SKM-1 (cell line): ENCODE data around the gene ZNF792.
A peak's percentile ranks its signal among the peaks of the same experiment; 100 is the strongest.
"Not testable (repeated sequence)": the region's sequence is repeated elsewhere in the genome, so short reads cannot be mapped to it uniquely, and the experiment has no call there.

Experiments used
- DNase-seq: peaks from one replicate; lab custom pipeline; 2025; ENCODE audit not compliant: unreplicated experiment; lab: John Stamatoyannopoulos, UW

The ZNF792 gene

DNA sequence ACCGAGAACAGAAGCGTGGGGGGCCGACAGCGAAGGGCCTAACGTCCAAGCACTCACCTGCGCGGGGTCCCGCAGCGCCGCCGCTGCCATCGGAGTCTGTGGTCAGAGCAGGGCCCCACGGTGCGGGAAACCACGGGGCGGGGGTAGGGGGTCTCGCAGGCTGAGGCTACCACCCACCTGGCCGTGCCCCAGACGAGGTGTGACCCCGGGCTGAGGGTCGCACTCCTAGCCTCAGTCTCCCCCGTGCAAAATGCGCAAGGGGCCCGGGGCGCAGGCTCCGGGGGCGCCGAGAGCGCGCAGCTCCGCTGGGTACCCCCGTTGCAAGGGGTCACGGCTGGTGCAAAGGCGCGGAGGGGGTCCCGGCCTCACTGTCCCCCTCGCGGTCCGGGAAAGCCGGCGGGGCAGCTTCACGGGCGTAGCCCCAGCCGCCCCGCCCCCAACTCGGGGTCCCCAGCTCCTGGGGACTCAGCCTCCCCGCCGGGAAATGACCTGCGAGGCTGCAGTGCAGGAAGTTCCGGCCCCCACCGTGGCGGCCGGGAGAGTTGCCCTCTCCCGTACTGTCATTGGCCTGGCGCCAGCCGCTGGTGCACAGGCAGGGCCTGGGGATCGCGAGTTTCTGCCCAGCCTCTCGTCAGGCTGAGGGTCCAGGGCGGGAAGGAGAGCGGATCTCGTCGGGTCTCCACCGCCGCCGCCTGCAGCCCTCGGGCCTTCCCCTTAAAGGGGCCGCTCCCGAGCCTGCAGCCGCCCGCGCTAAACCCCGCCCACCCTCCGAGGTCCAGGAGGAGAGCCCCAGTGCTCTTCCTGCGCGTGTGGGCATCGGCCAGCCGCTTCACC is at the start of gene ZNF792:
TSS of gene ZNF792 (minus strand) at position 657 of the 834 bp plus-strand sequence. CDS start at position 90, 567 bp downstream.
- DNase-seq = no peak

DNA sequence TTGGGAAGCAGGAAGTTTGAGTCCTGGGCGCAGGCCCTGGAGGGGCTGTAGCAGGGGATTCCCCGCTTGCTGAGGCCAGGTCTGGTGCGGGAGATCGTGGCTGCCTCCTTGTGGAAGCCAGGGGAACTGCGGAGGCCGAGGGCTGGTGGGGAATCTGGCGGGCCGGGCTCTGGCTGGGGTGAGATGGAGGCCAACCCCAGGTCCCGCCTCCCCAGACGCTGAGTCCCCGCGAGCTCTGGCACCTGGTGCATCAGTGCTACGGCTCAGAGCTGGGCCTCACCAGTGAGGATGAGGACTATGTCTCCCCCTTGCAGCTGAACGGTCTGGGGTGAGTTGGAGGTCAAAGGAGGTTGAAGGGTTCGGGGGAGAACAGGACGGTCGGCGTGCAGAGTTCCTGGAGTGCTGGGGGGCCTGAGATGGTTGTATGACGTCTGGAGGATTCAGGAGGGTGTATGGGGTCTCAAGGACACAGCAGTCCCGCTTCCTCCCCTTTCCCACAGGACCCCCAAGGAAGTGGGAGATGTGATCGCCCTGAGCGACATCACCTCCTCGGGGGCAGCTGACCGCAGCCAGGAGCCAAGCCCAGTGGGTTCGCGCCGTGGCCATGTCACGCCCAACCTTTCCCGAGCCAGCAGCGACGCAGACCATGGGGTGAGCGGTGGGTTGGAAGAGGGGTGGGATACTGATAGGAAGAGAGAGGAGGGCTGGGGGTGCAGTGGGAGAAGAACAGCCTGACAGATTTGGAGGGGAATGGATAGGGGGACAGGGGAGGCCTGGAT is 49.2 kb upstream of the ZNF792 start:
- DNase-seq = peak; percentile 13

- no peak for DNase-seq
Observed at GRCh38 chr19:35011737-35012682, 48.0 kb upstream of the ZNF792 start.

GRCh38 chr19:35011091-35011689 is 47.2 kb upstream of the ZNF792 start:
- DNase-seq = peak; percentile 7

DNA sequence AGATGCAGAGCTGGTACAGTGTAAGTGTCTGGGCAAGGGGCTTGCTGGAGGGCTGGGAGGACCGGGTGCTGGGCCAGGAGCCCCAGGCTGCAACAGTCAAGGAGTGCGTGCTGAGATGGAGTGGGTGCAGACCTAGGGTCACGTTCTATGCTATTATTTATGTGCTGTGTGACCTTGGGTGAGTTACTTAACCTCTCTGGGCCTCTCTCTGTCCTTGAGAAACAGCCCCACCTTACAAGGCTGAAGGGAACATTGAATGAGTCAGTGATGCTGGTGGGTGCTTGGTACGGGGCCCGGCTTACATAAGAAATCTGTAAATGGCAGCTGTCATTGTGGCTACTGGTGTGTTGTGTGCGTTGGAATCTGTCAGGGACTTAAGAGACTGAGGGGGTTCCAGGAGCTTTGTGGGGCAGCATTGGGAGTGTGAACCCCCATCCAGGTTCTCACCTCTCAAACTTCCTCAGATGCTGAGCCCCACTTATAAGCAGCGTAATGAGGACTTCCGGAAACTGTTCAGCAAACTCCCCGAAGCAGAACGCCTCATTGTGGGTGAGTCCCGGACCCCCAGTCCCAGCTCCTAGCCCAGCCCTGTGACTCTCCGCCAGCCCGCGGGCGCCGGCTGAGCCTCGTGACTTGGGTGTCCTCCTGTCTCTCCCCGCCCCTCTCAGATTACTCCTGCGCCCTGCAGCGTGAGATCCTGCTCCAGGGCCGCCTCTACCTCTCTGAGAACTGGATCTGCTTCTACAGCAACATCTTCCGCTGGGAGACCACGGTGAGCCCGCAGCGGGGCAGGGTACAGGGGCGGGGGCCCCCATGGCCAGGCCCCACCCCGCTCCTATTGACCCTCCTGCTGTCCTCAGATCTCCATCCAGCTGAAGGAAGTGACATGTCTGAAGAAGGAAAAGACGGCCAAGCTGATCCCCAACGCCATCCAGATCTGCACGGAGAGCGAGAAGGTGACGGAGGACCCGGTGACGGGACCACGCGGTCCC is 45.7 kb upstream of the ZNF792 start:
- DNase-seq = no peak

GRCh38 chr19:35008891-35009341 is 44.9 kb upstream of the ZNF792 start:
- no peak for DNase-seq

DNA sequence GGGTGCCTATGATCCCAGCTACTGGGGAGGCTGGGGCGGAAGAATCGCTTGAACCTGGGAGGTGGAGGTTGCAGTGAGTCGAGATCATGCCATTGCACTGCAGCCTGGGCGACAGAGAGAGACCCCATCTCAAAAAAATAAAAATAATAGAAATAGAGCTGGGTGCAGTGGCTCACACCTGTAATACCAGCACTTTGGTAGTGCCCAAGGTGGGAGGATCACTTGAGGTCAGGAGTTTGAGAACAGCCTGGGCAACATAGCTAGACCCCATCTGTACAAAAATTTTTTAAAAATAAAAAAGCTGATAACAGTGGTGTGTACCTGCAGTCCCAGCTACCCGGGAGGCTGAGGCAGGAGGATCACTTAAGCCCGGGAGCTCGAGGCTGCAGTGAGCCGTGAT is 43.4 kb upstream of the ZNF792 start:
- DNase-seq = not testable (repeated sequence)

GRCh38 chr19:35006999-35007365 is 43.0 kb upstream of the ZNF792 start:
- DNase-seq = no peak

- no peak for DNase-seq
Observed at GRCh38 chr19:35006342-35006998, 42.4 kb upstream of the ZNF792 start.

- DNase-seq = not testable (repeated sequence)
Observed at GRCh38 chr19:35006007-35006341, 41.9 kb upstream of the ZNF792 start.

DNA sequence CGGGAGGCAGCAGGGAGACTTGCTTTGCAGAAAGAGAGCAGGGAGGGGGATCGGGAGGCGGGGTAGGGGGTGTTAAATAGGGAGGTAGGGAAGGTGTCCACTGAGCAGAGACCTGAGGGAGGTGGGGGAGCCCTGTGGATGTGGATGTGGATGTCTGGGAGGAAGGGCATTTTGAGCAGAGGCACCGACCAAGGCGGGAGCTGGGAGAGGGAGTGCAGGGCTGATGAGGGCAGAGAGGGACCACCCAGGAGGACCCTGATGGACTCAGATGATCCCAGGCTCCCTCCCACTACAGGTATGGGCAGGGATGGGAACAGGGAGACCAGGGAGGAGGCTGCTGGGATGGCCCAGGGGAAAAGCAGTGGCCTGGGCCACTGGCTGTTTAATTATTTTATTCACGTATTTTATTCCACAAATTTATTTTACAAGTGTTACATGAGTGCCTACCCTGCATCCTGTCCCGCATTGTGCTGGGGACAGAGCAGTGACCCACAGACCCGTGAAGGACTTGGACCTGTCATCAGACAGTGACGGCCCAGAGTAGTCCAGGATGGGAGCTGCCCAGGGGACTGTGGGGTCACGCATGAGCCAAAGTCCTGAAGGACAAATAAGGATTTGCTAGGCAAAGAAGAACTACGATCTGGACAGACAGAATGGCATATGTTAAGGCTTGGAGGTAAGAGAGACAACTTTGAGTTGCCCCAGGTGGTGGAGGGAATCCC is 41.4 kb upstream of the ZNF792 start:
- no peak for DNase-seq

GRCh38 chr19:35004517-35005255 is 40.7 kb upstream of the ZNF792 start:
- no peak for DNase-seq

DNA sequence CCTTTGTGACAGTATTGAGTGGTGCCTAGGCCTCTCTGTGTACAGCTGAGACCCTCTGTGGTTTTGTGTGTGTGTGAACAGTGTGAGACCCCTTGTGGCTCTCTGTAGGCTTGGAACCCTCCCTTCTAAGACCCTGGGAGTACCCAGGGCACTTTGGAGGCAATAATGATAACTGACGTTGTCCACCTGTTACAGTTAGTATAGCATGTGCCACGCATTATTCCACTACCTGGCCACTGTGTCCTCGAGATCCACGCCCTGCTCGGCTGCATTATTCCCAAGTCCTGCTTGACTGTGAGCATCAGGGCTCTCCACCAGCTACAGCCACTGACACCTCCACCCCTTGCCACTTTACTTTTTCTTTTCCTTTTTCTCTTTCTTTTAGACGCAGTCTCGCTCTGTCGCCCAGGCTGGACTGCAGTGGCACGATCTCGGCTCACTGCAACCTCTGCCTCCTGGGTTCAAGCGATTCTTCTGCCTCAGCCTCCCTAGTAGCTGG is 38.1 kb upstream of the ZNF792 start:
- no peak for DNase-seq

DNA sequence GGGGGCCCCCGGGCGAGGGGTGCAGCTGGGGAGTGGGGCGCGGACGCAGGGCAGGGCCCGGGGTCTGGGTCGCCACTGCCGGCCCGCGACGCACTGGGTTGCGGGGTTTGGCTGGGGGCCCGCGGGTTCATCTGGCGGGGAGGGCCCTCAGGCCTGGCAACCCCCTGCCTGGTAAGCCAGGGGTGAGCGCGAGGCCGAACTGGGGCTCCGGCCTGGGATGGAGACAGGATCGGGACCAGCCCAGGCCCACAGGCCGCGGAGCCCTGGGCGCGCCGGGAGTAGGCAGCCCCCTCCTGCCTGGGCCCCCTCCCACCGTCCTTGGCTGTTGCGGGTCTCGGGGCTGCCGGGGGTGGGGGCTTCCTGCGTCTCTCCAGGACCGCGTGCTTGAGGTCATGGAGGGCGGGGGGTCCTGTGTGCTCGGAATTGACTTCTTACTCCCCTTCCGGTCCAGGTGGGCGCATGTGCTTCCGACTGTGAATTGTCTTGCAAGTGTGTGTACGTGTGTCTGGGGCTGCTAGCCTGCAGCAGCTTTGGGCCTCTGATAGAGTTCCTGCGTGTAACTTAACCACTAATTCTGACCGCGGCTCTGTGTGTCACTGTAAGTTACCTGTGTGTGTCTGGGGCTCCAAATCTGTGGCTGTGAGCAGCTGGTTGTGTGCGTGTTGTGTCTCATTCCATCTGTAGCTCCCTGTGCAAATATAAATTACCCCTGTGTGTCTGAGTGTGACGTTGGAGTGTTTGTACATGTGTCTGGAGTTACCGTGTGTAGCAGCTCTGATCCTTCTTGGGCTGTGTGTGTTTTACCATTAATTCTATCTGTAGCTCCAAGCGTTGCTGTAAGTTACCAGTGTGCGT is 36.8 kb upstream of the ZNF792 start:
- no peak for DNase-seq

DNA sequence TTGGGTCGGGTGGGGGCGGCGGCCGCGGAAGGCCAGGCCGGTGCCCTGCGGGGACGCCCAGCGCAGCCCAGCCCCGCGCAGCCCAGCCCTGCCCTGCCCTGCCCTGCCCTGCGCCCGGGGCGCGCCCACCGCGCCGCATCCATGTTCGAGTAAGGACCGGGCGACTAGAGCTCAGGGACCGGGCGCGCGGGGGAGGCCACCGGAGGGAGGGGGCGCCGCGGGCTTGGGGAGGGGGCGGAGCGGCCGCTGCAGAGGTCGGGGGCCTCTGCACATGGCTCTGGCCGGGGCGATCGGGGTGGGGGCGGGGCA is 36.3 kb upstream of the ZNF792 start:
- DNase-seq = no peak

DNA sequence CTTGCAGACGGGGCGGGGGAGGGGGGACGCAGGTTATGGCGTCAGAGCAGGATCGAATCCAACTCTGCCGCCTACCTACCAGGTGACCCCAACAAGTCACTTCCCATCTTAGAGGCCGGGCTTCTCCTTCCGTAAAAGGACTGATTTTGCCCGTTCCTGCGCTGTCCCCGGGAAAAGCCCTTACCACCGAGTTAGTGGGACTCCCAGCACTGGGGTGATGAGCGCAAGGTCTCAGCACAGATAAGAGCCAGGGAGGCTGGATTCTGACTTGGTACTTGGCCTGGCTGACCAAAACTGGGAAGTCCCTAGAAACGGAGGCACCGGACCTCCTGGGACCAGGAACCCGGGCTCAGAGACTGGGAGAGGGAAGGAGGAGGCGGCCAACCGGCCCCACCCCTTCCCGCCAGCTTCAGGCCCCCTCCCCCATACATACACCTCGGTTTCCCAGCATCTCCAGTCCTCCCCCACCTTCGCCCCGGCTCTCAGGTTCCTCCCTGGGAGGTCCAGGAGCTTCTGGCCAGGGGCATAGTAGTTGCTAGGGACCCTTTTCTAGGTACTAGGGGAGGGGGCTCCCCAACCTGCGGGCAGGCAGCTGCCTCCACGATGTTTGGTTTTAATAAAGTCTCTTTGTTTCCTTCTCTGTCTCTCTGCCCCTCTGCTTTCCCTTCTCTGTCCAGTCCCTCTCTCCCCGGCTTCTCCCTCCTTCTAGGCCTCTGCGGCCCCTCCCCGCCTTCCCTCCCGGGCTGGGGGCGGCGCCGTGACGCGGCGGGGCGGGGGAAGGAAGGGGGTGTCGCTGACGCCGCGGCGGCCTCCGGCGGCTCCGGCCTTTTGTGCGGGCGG is 35.7 kb upstream of the ZNF792 start, which contains the start of gene GRAMD1A:
TSS of gene GRAMD1A (plus strand) at position 826 of the 840 bp plus-strand sequence. CDS start 156 bp downstream, outside the sequence.
- DNase-seq = peak; percentile 83
